ENCODE measurements around the gene TEDDM1.

TEDDM1 gene

GRCh38 chr1:182376936-182377574, 23.4 kb downstream of the TEDDM1 start:
- DNase-seq, result no peak

GRCh38 chr1:182374101-182374834, 26.2 kb downstream of the TEDDM1 start:
- DNase-seq, result no peak

GRCh38 chr1:182370532-182370931, 29.9 kb downstream of the TEDDM1 start:
- no peak for DNase-seq

GRCh38 chr1:182368903-182369302, 31.6 kb downstream of the TEDDM1 start:
- no peak for DNase-seq

GRCh38 chr1:182368358-182368757, 32.1 kb downstream of the TEDDM1 start:
- no peak for DNase-seq

- DNase-seq, result no peak
Observed at GRCh38 chr1:182367926-182368325, 32.5 kb downstream of the TEDDM1 start.

GRCh38 chr1:182366596-182366995, 33.9 kb downstream of the TEDDM1 start:
- no peak for DNase-seq

- no peak for DNase-seq
Observed at GRCh38 chr1:182359645-182360044, 40.8 kb downstream of the TEDDM1 start.

- DNase-seq, result no peak
Observed at GRCh38 chr1:182357913-182358312, 42.6 kb downstream of the TEDDM1 start.

- no peak for DNase-seq
Observed at GRCh38 chr1:182357171-182357570, 43.3 kb downstream of the TEDDM1 start.

GRCh38 chr1:182355723-182356098, 44.8 kb downstream of the TEDDM1 start:
- no peak for DNase-seq

GRCh38 chr1:182351790-182352364, 48.6 kb downstream of the TEDDM1 start:
- DNase-seq, result no peak

- no peak for DNase-seq
Observed at GRCh38 chr1:182350839-182351238, 49.6 kb downstream of the TEDDM1 start.

- DNase-seq, result no peak
Observed at GRCh38 chr1:182348961-182349747, 51.3 kb downstream of the TEDDM1 start.

Measured in SW 1271 (cell line).